ENCODE measurements around the gene B4GALNT4.

B4GALNT4 gene

GRCh38 chr11:363948-364761 lies 5.1 kb upstream of the B4GALNT4 start:
- DNase-seq (ENCODE audit: insufficient read length), result peak; percentile 71
- TF ChIP-seq TAF1 (IDR thresholded peaks at IDR 0.05; ENCODE audit: borderline replicate concordance, low read depth, low read length), result no peak
- no peak for TF ChIP-seq POLR2A (IDR thresholded peaks at IDR 0.05; ENCODE audit: low read depth, low read length)
- TF ChIP-seq POLR2AphosphoS5 (IDR thresholded peaks at IDR 0.05; ENCODE audit: low read depth, low read length), result no peak
- peak; percentile 96 for FAIRE-seq

DNA sequence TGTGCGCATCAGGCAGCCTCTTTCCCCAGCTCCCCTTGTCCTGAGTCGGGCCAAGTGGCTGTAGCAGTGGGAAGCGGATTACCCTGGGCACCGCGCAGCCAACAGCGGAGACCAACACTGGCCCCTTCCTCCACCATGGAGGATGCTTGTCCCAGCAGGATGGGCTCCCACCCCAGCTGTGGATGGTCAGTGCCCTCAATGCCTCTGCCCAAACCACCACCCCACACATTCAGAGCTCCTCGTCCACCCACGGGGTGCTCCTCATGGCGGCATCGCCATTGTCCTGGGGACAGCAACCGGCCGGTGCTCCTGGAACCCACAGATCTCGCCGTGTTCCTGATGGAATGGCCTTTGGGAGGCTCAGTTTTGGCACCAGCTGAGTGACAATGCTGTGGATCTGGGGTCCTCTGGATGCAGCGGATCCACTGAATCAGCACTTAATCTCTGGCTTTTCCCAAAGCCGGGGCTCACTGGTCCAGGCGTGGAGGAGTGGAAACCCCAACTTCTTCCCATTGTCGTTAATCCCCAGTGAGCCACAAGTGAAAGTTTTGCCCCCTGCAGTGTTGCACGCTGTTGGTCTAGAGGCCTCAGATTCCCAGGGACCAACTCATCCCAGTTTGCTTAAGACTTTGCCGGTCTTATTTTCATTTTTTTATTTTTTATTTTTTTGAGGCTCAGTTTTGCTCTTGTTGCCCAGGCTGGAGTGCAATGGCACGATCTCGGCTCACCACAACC lies 4.1 kb upstream of the B4GALNT4 start:
- DNase-seq (ENCODE audit: insufficient read length) (no peak), FAIRE-seq (no peak)
- no peak for TF ChIP-seq POLR2A (IDR thresholded peaks at IDR 0.05; ENCODE audit: low read depth, low read length)
- TF ChIP-seq POLR2AphosphoS5 (IDR thresholded peaks at IDR 0.05; ENCODE audit: low read depth, low read length), result no peak
- no peak for TF ChIP-seq TAF1 (IDR thresholded peaks at IDR 0.05; ENCODE audit: borderline replicate concordance, low read depth, low read length)

DNA sequence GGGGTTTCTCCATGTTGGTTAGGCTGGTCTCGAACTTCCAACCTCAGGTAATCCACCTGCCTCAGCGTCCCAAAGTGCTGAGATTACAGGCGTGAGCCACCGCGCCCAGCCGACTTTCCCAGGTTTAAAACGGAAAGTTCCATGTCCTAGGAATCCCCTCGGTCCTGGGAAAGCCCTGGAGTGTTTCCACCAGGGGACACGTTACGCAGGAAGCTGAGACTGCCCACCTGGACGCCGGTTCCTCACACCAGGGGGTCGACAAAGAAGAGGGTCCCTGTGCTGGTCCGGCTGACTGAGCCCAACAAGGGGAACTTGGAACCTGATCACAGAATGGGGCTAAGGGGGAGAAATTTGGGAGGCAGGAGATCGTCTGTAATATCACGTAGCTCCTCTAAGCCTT lies 3.5 kb upstream of the B4GALNT4 start:
- no peak for FAIRE-seq
- no peak for TF ChIP-seq TAF1 (IDR thresholded peaks at IDR 0.05; ENCODE audit: borderline replicate concordance, low read depth, low read length)
- no peak for TF ChIP-seq POLR2A (IDR thresholded peaks at IDR 0.05; ENCODE audit: low read depth, low read length)
- TF ChIP-seq POLR2AphosphoS5 (IDR thresholded peaks at IDR 0.05; ENCODE audit: low read depth, low read length), result no peak
- DNase-seq (ENCODE audit: insufficient read length), result no peak

DNA sequence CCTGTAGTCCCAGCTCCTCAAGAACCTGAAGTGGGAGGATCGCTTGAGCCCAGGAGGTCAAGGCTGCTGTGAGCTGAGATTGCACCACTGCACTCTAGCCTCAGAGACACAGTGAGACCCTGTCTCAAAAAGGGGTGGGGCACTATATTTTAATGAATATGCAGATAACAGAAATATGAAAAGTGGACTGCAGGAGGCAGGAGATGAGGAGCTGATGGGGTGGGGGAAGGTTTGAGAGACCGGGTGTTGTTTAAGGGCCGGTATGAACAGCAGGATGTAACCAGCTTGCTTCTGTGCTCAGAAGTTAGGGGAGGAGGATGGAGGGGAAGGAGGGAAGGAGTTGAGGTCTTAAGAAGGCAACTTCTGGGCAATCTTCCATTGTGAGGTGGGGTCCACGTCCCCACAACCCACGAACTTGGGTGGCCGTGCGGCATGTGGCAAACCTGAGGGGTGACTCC lies 1.3 kb upstream of the B4GALNT4 start:
- FAIRE-seq (no peak), DNase-seq (ENCODE audit: insufficient read length) (no peak)
- TF ChIP-seq TAF1 (IDR thresholded peaks at IDR 0.05; ENCODE audit: borderline replicate concordance, low read depth, low read length) (no peak), POLR2A (IDR thresholded peaks at IDR 0.05; ENCODE audit: low read depth, low read length) (no peak), POLR2AphosphoS5 (IDR thresholded peaks at IDR 0.05; ENCODE audit: low read depth, low read length) (no peak)

GRCh38 chr11:368414-369335 lies 624 bp upstream of the B4GALNT4 start:
- DNase-seq (ENCODE audit: insufficient read length), result no peak
- no peak for TF ChIP-seq POLR2AphosphoS5 (IDR thresholded peaks at IDR 0.05; ENCODE audit: low read depth, low read length)
- TF ChIP-seq POLR2A (IDR thresholded peaks at IDR 0.05; ENCODE audit: low read depth, low read length), result no peak
- TF ChIP-seq TAF1 (IDR thresholded peaks at IDR 0.05; ENCODE audit: borderline replicate concordance, low read depth, low read length), result no peak
- no peak for FAIRE-seq

GRCh38 chr11:370070-370941 lies 1.0 kb downstream of the B4GALNT4 start:
- TF ChIP-seq POLR2AphosphoS5 (IDR thresholded peaks at IDR 0.05; ENCODE audit: low read depth, low read length) (no peak), POLR2A (IDR thresholded peaks at IDR 0.05; ENCODE audit: low read depth, low read length) (no peak), TAF1 (IDR thresholded peaks at IDR 0.05; ENCODE audit: borderline replicate concordance, low read depth, low read length) (no peak)
- DNase-seq (ENCODE audit: insufficient read length) (peak; percentile 37), FAIRE-seq (no peak)

- DNase-seq (ENCODE audit: insufficient read length) (peak; percentile 25), FAIRE-seq (no peak)
- TF ChIP-seq POLR2AphosphoS5 (IDR thresholded peaks at IDR 0.05; ENCODE audit: low read depth, low read length) (no peak), POLR2A (IDR thresholded peaks at IDR 0.05; ENCODE audit: low read depth, low read length) (no peak), TAF1 (IDR thresholded peaks at IDR 0.05; ENCODE audit: borderline replicate concordance, low read depth, low read length) (no peak)
These were observed 1.8 kb downstream of the B4GALNT4 start for GRCh38 chr11:371051-371450.

DNA sequence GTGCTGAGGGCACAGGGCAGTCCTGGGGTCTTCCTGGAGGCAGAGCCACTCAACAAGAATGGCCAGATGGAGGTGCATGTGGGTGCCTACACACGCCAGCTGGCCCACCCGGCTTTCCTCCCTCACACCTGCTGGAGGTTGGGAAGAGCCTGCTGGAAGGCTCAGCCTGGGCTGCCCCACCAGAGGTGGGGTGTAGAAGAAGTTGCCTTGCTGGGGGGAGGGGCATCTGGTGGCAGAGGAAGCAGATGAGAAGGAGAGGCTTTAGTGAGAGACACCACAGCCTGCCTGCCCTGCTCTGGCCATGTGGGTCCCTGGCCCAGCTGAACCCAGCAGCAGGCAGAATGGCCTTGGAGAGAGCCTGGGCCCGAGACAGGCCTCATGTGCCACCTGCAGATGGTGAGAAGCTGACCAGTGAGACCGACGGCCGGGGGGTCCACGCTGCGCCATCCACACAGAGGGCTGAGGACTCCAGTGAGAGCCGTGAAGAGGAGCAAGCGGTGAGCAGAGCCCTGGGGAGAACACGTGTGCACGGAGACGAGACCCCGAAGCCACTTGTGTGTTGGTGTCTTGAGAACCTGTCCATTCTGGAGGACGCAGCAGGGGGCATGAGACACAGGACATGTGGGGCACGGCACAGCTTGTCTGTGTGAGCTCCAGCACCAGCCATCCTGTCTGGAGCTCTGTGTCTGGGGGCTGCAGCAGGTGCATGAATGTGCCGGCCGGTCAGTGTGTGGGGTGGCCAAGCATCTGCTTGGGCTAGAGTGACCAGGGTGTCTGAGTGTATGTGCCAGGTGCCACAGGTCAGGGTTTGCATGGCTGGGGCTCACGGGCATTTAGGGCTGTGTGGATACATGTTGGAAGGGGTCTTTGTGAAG lies 2.7 kb downstream of the B4GALNT4 start:
- no peak for DNase-seq (ENCODE audit: insufficient read length)
- TF ChIP-seq TAF1 (IDR thresholded peaks at IDR 0.05; ENCODE audit: borderline replicate concordance, low read depth, low read length) (no peak), POLR2A (IDR thresholded peaks at IDR 0.05; ENCODE audit: low read depth, low read length) (no peak), POLR2AphosphoS5 (IDR thresholded peaks at IDR 0.05; ENCODE audit: low read depth, low read length) (no peak)
- FAIRE-seq, result no peak

DNA sequence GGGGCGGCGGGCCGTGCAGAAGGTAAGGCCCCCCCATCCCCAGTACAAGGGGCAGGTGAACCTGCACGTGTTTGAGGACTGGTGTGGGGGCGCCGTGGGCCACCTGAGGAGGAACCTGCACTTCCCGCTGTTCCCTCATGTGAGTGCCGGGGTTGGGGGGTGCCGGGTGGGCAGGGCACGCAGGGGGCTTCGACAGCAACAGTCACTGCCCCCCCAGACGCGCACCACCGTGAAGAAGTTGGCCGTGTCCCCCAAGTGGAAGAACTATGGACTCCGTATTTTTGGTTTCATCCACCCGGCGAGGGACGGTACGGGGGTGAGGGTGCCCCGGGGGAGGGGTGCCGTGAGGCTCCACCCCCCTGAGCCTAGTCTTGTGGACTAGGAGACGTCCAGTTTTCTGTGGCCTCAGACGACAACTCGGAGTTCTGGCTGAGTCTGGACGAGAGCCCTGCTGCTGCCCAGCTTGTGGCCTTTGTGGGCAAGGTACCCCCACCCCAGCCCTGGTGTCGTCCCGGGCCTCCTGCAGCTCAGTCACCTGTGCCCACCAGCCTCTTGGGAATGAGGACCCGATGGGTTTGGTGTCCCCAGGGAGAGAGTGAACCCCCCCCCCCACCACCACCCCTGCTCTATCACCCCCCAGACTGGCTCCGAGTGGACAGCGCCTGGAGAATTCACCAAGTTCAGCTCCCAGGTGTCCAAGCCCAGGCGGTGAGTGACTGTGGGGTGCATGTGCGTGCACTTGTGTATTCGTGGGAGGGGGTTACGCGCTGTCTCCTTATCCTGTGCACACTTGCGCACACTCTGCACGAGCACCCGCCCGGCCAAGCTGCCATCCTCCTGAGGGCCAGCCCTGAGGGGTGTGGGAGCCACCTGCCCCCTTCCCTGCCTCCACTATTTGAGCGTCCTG lies 3.8 kb downstream of the B4GALNT4 start:
- TF ChIP-seq TAF1 (IDR thresholded peaks at IDR 0.05; ENCODE audit: borderline replicate concordance, low read depth, low read length), result no peak
- TF ChIP-seq POLR2AphosphoS5 (IDR thresholded peaks at IDR 0.05; ENCODE audit: low read depth, low read length), result no peak
- no peak for TF ChIP-seq POLR2A (IDR thresholded peaks at IDR 0.05; ENCODE audit: low read depth, low read length)
- FAIRE-seq, result no peak
- DNase-seq (ENCODE audit: insufficient read length), result no peak
